Fibroblast of lung (primary cell): ENCODE data around the gene RACK1.

Experiments
- CTCF ChIP-seq, 2 donors: IDR thresholded peaks in 1 of 2; conservative IDR thresholded peaks in 1 of 2; 1 replicate in 1 of 2; 2 replicates in 1 of 2; pipeline ENCODE4 v1.5.1; 2011 to 2012; ENCODE audit warnings: low read length in 2 of 2, control low read depth in 1 of 2, inconsistent platforms in 1 of 2, low read depth in 1 of 2, mild to moderate bottlenecking in 1 of 2
- EZH2 ChIP-seq: IDR thresholded peaks from 2 replicates; pipeline ENCODE4 v1.5.1; 2012; ENCODE audit warnings: low read length, control low read depth, mild to moderate bottlenecking; ENCODE audit errors: missing control alignments

- TF ChIP-seq CTCF (conservative IDR thresholded peaks at IDR 0.05 in 1 of 2, IDR thresholded peaks at IDR 0.05 in 1 of 2; ENCODE audit: low read depth in 1 of 2, low read length in 2 of 2), result no peak
- TF ChIP-seq EZH2, result no peak
These were observed 19.1 kb downstream of the RACK1 start for GRCh38 chr5:181224390-181225229.
